Measurements from ENCODE around the gene CORIN. TPM values are rescaled to one million over a fixed set of nuclear protein-coding genes. Genes with fewer than 3 reads are reported as not detected.

CORIN gene
- total and polyA plus RNA-seq, 2 donors (not counting 3 experiments of a cell fraction or from before 2014, with no cell fraction given) = 0.07 to 0.40 TPM

GRCh38 chr4:47643845-47644244 is 194.0 kb downstream of the CORIN start:
- no peaks in the 10 kb centered on the region for H3K79me2 ChIP-seq (ENCODE audit: control insufficient read depth, insufficient read depth, low read length)
- no peak overlapping the region for H2AFZ ChIP-seq (ENCODE audit: low read depth, low read length)
- no peaks in the 10 kb centered on the region for H3K4me1 ChIP-seq (ENCODE audit: control insufficient read depth, extremely low read depth, insufficient read depth, low read length)
- H3K9ac ChIP-seq (replicated peaks; ENCODE audit: extremely low read depth, insufficient read depth, low read length) = no peak overlapping the region
- BruUV-seq (replicated peaks) = no TSS peak
- DNase-seq (ENCODE audit: low read depth, low spot score) (no peak), FAIRE-seq (no peak)
- H3K27me3 ChIP-seq (ENCODE audit: control insufficient read depth in 2 of 2, insufficient read depth in 2 of 2, low read length in 2 of 2) = no peaks in the 10 kb centered on the region
- H3K36me3 ChIP-seq (ENCODE audit: control insufficient read depth in 2 of 2, extremely low read depth in 1 of 2, insufficient read depth in 2 of 2, low read length in 2 of 2) = no peaks in the 10 kb centered on the region
- dilution Hi-C loops (cut with MboI; ENCODE audit: extremely low pct_ligation_motif_present, low sequenced_read_pairs) = no loop called here
- TF ChIP-seq CTCF (IDR thresholded peaks at IDR 0.05; ENCODE audit: extremely low read depth in 1 of 2, insufficient read depth in 1 of 2, low read depth in 1 of 2, low read length in 2 of 2) (no peak), POLR2A (IDR thresholded peaks at IDR 0.05; ENCODE audit: low read depth, low read length) (no peak), JUN (IDR thresholded peaks at IDR 0.05; ENCODE audit: borderline replicate concordance, insufficient read depth, insufficient read length, low read depth) (no peak), GATA2 (IDR thresholded peaks at IDR 0.05; ENCODE audit: insufficient read depth, insufficient read length, low read depth, low read length) (no peak), MAX (IDR thresholded peaks at IDR 0.05; ENCODE audit: insufficient read depth, insufficient read length) (no peak)
- ChIA-PET CTCF (no interaction called here), POLR2A (no interaction called here)
- H3K27ac ChIP-seq (ENCODE audit: insufficient read depth, low read depth, low read length) = no peak overlapping the region
- H4K20me1 ChIP-seq (replicated peaks; ENCODE audit: control insufficient read depth, extremely low read depth, insufficient read depth, low read length) = no peaks in the 10 kb centered on the region
- no peaks in the 10 kb centered on the region for H3K9me3 ChIP-seq (replicated peaks; ENCODE audit: control insufficient read depth, insufficient read depth, low read length)
- no peak overlapping the region for H3K4me3 ChIP-seq (replicated peaks in 1 of 3; ENCODE audit: insufficient read depth in 1 of 3, low read depth in 1 of 3, low read length in 3 of 3)
- H3K9me1 ChIP-seq (replicated peaks; ENCODE audit: control insufficient read depth, extremely low read depth, insufficient read depth, low read length) = no peaks in the 10 kb centered on the region
- no peak overlapping the region for H3K4me2 ChIP-seq (ENCODE audit: insufficient read depth, low read length)
- intact Hi-C loops (cut with micrococcal nuclease) = no loop called here
